DOHH2 (cell line): Measurements from ENCODE around the gene EPHB2.

Source experiments
- H3F3A ChIP-seq: fragments of 200-600 bp; sonication (generic), shearing (Covaris generic); 2 replicates; pipeline ENCODE4 v1.6.0; 2016; ENCODE audit warnings: antibody characterized with exemption, mild to moderate bottlenecking; ENCODE audit not compliant: control insufficient read depth, insufficient read depth
- H3K27ac ChIP-seq: fragments of 200-600 bp; sonication (generic); 2 replicates; pipeline ENCODE4 v1.5.1; 2014; ENCODE audit warnings: low read depth, mild to moderate bottlenecking, low read length, moderate library complexity
- H3K27me3 ChIP-seq: fragments of 200-600 bp; sonication (generic); 2 replicates; pipeline ENCODE4 v1.6.1; 2014; ENCODE audit warnings: mild to moderate bottlenecking, low read length, mixed read lengths; ENCODE audit not compliant: control insufficient read depth
- H3K36me3 ChIP-seq: fragments of 200-600 bp; sonication (generic); 2 replicates; pipeline ENCODE4 v1.6.1; 2014; ENCODE audit warnings: mild to moderate bottlenecking, low read length, moderate library complexity, mixed read lengths; ENCODE audit not compliant: control insufficient read depth
- H3K4me1 ChIP-seq: fragments of 200-600 bp; sonication (generic); 2 replicates; pipeline ENCODE4 v1.6.1; 2014; ENCODE audit warnings: mild to moderate bottlenecking, low read length, mixed read lengths; ENCODE audit not compliant: control insufficient read depth
- H3K4me2 ChIP-seq: fragments of 200-600 bp; sonication (generic); 2 replicates; pipeline ENCODE4 v1.6.0; 2014; ENCODE audit warnings: mild to moderate bottlenecking, low read length, moderate library complexity
- H3K4me3 ChIP-seq: fragments of 200-600 bp; sonication (generic); 2 replicates; pipeline ENCODE4 v1.5.1; 2014; ENCODE audit warnings: mild to moderate bottlenecking, low read length, mixed read lengths
- H3K79me2 ChIP-seq: fragments of 200-600 bp; sonication (generic); 2 replicates; pipeline ENCODE4 v1.6.1; 2014; ENCODE audit warnings: mild to moderate bottlenecking, low read length, mixed read lengths; ENCODE audit not compliant: control insufficient read depth
- H3K9me2 ChIP-seq: fragments of 200-600 bp; sonication (generic); replicated peaks from 2 replicates; pipeline ENCODE4 v1.6.1; 2014; ENCODE audit warnings: mild to moderate bottlenecking, low read length, mixed read lengths; ENCODE audit not compliant: control insufficient read depth
- H3K9me3 ChIP-seq: fragments of 200-600 bp; sonication (generic); 2 replicates; pipeline ENCODE4 v1.6.1; 2014; ENCODE audit warnings: antibody characterized with exemption, low read length, mixed read lengths; ENCODE audit not compliant: control insufficient read depth, insufficient read depth
- H4K20me1 ChIP-seq: fragments of 200-600 bp; sonication (generic); 2 replicates; pipeline ENCODE4 v1.6.0; 2014; ENCODE audit warnings: low read depth, mild to moderate bottlenecking, antibody characterized with exemption, low read length, moderate library complexity; ENCODE audit not compliant: control insufficient read depth, insufficient read depth
- CTCF ChIP-seq: fragments of 200-600 bp; sonication (generic); IDR thresholded peaks from one replicate; pipeline ENCODE4 v1.5.1; 2014; ENCODE audit warnings: antibody characterized with exemption, mild to moderate bottlenecking, low read depth, low read length; ENCODE audit not compliant: poor library complexity, severe bottlenecking
- EZH2phosphoT487 ChIP-seq: fragments of 200-600 bp; sonication (generic); IDR thresholded peaks from 2 replicates; pipeline ENCODE4 v1.6.1; 2017; ENCODE audit warnings: borderline replicate concordance, mild to moderate bottlenecking, antibody characterized with exemption, low read length, moderate library complexity, mixed read lengths

The EPHB2 gene

DNA sequence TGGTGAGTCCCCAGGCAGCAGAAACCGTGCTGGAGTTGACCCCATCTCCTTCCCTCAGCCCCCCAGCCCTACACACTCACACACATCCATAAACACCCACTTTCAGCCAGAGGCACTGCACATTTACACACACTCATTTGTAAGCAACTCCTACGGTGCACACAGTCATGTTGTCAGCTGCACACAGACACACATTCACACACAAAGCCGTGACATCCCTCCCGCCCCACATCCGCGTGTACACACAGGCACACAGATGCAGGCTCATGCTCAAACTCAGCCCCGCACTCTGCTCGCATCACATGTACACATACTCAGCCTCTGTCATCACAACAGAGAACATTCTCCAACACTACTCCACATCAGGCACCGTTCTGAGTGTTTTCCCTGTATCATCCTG, 214.5 kb downstream of the EPHB2 start:
- Histone ChIP-seq H3K79me2 (no peaks in the 10 kb centered on the region), H3K27me3 (no peaks in the 10 kb centered on the region), H3K27ac (no peak overlapping the region), H3F3A (no peaks in the 10 kb centered on the region), H4K20me1 (no peaks in the 10 kb centered on the region), H3K36me3 (no peaks in the 10 kb centered on the region), H3K9me3 (no peaks in the 10 kb centered on the region), H3K4me3 (no peak overlapping the region), H3K9me2 (no peaks in the 10 kb centered on the region), H3K4me2 (no peak overlapping the region), H3K4me1 (no peaks in the 10 kb centered on the region)
- TF ChIP-seq EZH2phosphoT487 (no peak), CTCF (no peak)

DNA sequence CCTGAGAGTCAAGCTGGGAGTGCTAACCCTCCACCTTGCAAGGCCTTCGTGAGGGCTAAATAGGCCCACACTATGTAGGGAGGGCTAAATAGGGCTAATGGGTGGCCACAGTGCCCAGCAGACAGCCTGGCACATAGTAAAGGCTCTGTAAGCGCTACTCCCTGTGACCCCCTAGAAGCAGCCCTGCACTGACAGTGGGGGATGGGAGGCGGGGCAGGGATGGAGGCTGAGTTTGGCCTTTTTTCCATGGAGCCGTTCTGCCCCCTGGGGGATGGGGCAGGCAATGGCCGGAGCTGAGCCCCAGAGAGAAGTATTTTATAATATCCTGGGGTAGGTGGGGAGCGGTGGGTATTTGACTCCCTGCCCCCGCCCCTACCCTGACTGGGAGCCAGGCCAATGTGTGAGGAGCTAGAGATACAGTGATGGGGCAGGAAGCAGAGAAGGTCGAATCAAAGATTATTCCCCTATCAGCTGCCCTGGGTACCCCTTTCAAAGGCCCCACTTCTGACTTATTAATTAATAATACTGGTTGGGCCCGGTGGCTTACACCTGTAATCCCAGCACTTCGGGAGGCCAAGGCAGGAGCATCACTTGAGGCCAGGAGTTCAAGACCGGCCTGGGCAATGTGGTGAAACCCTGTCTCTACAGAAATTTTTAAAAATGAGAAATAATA, 219.7 kb downstream of the EPHB2 start:
- Histone ChIP-seq H4K20me1 (no peaks in the 10 kb centered on the region), H3F3A (no peaks in the 10 kb centered on the region), H3K9me2 (no peaks in the 10 kb centered on the region), H3K79me2 (no peaks in the 10 kb centered on the region), H3K9me3 (no peaks in the 10 kb centered on the region), H3K27me3 (no peaks in the 10 kb centered on the region), H3K4me3 (no peak overlapping the region), H3K4me1 (no peaks in the 10 kb centered on the region), H3K4me2 (no peak overlapping the region), H3K36me3 (no peaks in the 10 kb centered on the region), H3K27ac (no peak overlapping the region)
- TF ChIP-seq CTCF: peak; percentile 77
- no peak for TF ChIP-seq EZH2phosphoT487

GRCh38 chr1:22932803-22933470, 222.3 kb downstream of the EPHB2 start:
- Histone ChIP-seq H3K4me1 (no peaks in the 10 kb centered on the region), H3K36me3 (no peaks in the 10 kb centered on the region), H3F3A (no peaks in the 10 kb centered on the region), H3K9me2 (no peaks in the 10 kb centered on the region), H3K9me3 (no peaks in the 10 kb centered on the region), H3K27me3 (no peaks in the 10 kb centered on the region), H4K20me1 (no peaks in the 10 kb centered on the region), H3K79me2 (no peaks in the 10 kb centered on the region), H3K4me2 (no peak overlapping the region), H3K27ac (no peak overlapping the region), H3K4me3 (no peak overlapping the region)
- TF ChIP-seq EZH2phosphoT487 (no peak), CTCF (no peak)
